DMS53 (cell line): ENCODE measurements around the gene GLYR1.
A peak's percentile ranks its signal among the peaks of the same experiment; 100 is the strongest.

Experiments
- DNase-seq: peaks from one replicate; lab custom pipeline; 2025; lab: John Stamatoyannopoulos, UW

Gene GLYR1

GRCh38 chr16:4847774-4848587 is 893 bp upstream of the GLYR1 start:
- peak; percentile 65 for DNase-seq

DNA sequence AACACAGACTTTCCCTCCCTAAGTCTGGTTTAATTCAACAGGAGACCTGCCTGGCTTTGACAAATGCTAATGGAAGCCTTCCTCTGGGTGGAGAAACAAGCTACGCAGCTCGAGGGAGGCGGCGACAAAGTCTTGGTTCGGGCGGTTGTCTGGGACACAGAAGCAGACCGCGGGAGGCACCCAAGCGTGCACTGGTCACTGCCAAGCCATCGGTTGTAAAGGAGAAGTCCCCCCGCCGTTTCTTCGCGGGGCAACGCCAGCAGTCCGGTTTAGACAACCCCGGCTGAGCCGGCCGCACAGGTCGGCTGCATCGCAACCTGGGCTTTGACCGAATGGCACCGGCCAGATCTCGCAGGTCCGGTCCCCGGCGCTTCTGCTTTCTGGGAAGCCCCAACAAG is 586 bp downstream of the GLYR1 start:
- peak; percentile 52 for DNase-seq

GRCh38 chr16:4840984-4841383 is 6.1 kb downstream of the GLYR1 start:
- no peak for DNase-seq

GRCh38 chr16:4839942-4840341 is 7.1 kb downstream of the GLYR1 start:
- DNase-seq = peak; percentile 5

DNA sequence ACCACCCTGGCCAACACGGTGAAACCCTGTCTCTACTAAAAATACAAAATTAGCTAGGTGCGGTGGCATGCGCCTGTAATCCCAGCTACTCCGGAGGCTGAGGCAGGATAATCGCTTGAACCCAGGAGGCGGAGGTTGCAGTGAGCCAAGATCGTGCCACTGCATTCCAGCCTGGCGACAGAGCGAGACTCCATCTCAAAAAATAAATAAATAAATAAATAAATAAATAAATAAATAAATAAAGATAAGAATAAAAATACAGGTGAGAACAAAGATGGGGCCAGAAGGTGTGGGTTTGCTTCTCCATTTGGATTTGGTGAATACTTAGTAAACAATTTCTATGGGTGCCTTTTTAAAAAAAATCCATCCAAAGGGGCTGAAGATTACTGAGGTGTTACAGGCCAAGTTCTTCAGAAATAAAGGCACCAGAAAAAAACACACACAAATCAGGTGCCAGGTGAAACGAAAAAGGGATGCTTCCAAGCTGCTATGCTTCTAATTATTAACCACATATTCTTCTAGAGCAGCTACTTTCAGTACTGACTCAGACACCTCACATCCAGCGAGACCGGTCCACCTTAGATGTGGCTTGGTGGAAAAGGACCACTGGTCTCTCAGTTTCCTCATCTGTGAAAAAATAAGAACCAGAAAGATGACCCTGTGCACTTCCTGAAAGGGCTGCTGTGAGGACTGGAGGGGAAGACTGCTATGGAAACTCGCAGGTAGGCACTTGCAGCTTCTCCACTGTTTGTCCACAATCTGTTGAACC is 9.2 kb downstream of the GLYR1 start:
- no peak for DNase-seq

GRCh38 chr16:4836727-4837126 is 10.4 kb downstream of the GLYR1 start:
- DNase-seq = no peak

DNA sequence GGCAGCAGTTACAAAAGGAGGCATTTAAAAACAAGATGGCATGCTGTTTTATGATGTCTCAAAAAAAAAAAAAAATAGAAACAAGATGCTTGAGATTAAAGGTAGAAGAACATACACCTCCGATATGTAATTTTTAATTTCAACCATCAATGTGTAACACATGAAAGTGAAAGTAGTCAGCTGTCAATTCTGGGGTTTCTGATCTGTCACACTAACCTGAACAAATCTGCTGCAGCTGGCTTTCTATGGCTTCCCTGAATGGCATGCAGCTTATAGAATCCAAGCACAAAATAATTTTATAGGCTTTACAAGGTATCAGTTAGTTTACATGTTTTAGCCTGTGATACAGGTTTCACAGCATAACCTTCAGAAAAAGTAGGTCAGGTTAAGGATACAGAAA is 13.5 kb downstream of the GLYR1 start:
- no peak for DNase-seq

GRCh38 chr16:4832698-4833343 is 14.3 kb downstream of the GLYR1 start:
- DNase-seq = no peak

DNA sequence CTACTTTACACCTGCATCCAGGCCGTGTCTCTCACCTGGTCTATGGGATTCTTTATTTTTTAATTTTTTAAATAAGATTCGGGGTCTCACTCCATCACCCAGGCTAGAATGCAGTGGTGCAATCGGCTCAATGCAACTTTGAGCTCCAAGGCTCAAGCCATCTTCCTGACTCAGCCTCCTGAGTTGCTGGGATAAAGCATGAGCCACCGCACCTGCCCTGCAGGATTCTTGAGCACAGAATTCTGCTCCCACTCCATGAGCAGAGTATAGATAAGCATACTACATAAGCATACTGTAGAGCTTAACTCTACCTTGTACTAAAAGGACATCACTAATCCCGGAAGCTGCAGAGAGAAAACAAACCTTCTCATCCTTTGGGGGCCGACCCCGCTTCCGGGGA is 15.5 kb downstream of the GLYR1 start:
- no peak for DNase-seq

DNA sequence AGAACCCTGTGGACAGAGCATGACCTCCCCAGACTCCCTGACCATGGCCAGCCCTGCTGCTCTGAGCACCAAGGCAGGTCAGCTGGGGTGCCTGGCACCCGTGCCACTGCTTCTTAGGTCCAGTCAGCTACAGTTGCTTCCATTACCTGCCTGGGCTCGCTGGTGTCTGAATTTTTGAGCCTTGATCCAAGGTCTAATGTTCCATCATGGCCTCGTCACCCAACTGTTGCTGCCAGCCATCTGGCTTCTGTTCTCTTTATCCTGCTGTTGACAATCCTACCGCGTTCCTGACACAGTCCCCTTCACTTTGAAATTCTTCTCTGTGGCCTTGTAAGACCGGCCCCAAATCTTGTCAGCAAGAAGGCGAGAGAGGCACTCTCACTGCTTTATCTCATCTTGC is 16.7 kb downstream of the GLYR1 start:
- no peak for DNase-seq

- DNase-seq = no peak
Observed at GRCh38 chr16:4828567-4829321, 18.3 kb downstream of the GLYR1 start.

GRCh38 chr16:4826980-4827379 is 20.1 kb downstream of the GLYR1 start:
- DNase-seq = no peak

DNA sequence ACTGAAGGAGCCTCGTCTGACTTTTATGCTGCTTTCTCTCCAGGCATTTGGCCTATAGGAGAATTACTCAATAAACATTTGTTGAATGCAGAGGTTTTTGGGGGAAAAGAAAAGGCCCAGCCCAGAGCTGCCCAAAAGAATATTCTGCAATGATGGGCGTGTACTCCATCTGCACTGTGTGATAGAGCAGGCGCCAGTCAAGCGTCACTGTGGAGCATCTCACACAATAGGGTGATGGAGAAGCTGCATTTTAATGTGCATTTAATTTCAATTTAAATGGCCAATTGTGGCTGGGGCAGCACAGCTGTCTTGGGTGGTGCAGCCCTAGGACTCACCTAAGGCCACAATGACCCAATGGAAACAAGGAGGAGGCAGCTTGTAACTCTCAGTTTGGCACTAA is 20.6 kb downstream of the GLYR1 start:
- no peak for DNase-seq

GRCh38 chr16:4825196-4825595 is 21.9 kb downstream of the GLYR1 start:
- no peak for DNase-seq

- DNase-seq = no peak
Observed at GRCh38 chr16:4820652-4821051, 26.4 kb downstream of the GLYR1 start.

GRCh38 chr16:4814542-4815173 is 32.4 kb downstream of the GLYR1 start:
- DNase-seq = no peak

- DNase-seq = no peak
Observed at GRCh38 chr16:4814046-4814445, 33.0 kb downstream of the GLYR1 start.

GRCh38 chr16:4813251-4814003 is 33.7 kb downstream of the GLYR1 start:
- DNase-seq = no peak

DNA sequence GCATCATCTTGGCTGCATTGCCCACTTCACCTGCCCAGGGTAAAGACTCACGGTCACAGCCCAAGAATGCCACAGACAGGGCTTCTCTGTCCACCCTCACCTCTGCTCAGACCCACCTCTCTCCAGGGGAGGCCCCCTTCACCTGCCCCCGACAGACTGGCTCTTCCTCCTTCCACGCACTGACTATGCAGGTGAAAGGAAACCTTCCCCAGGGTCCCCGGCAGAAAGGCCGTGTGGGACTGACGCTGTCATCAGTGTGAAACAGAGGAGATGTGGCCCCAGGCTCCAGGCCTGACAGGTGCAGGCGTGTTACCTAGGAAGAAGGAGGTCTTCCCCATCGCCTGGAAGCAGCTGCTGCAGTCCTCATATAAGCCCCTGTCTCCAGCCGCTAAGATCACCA is 35.3 kb downstream of the GLYR1 start:
- DNase-seq = no peak

DNA sequence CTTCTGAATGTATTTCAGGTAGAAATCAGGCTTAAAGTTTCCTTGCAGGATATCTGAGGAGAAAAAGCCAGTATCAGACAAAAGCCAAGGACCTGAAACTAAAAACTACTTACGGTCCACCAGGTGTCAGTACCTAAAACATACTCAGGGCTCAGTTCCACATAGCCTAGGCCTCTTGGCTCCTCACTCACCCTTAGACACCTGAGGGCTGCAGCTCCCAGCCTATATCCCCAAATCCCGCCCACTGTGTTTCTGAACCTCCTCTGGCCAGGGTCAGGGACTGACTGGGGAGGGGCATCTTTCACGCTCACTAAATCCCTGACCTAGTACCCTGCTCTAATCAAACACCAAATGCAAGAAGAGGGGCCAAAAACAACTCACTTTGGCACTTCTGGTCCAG is 35.8 kb downstream of the GLYR1 start:
- DNase-seq = no peak

- no peak for DNase-seq
Observed at GRCh38 chr16:4806280-4806679, 40.8 kb downstream of the GLYR1 start.
